H1 (cell line): ENCODE data around the gene SSBP3. TPM values are rescaled to one million over a fixed set of nuclear protein-coding genes. Genes with fewer than 3 reads are reported as not detected.

Source experiments
- CTCF ChIA-PET: fragments of 300-600 bp; sonication (Branson Sonifier 250); formaldehyde crosslinking; loops from one replicate; lab custom pipeline; 2021; ENCODE audit not compliant: partially characterized antibody; lab: Charles Lee
- POLR2A ChIA-PET: fragments of 300-600 bp; sonication (Branson Sonifier 250); formaldehyde crosslinking; loops from one replicate; lab custom pipeline; 2021; ENCODE audit warnings: inconsistent platforms; ENCODE audit not compliant: partially characterized antibody; lab: Charles Lee
- DNase-seq, 2 experiments: peaks; one replicate each; pipeline versions ENCODE4 v3.0.0 to v3.0.0-alpha.2; 2010 to 2022; ENCODE audit warnings: low spot score in 2 of 2, low read depth in 1 of 2, mixed read lengths in 1 of 2
- FAIRE-seq: peaks from 2 replicates; lab custom pipeline; 2011; peaks lifted over from hg19 to GRCh38; lab: Jason Lieb, UNC
- H2AFZ ChIP-seq: 2 replicates; pipeline ENCODE4 v1.8.1; 2012; ENCODE audit warnings: low read length, inconsistent platforms
- H2AK5ac ChIP-seq: 2 replicates; pipeline ENCODE4 v1.6.1; 2013; ENCODE audit warnings: low read depth, low read length
- H2BK120ac ChIP-seq: replicated peaks from 2 replicates; pipeline ENCODE3; 2013; ENCODE audit warnings: low read depth, low read length, inconsistent platforms
- H2BK12ac ChIP-seq: 2 replicates; pipeline ENCODE4 v1.6.1; 2013; ENCODE audit warnings: low read depth, low read length
- H2BK15ac ChIP-seq: 2 replicates; pipeline ENCODE4 v1.6.1; 2013; ENCODE audit warnings: low read length
- H2BK20ac ChIP-seq: 2 replicates; pipeline ENCODE4 v1.6.1; 2013; ENCODE audit warnings: low read length
- H2BK5ac ChIP-seq: 2 replicates; pipeline ENCODE4 v1.6.1; 2013; ENCODE audit warnings: low read depth, low read length
- H3K14ac ChIP-seq: 2 replicates; pipeline ENCODE4 v1.6.1; 2013; ENCODE audit warnings: inconsistent platforms; ENCODE audit not compliant: insufficient read length
- H3K18ac ChIP-seq: 2 replicates; pipeline ENCODE4 v1.6.1; 2013; ENCODE audit warnings: low read length; ENCODE audit errors: extremely low read depth
- H3K23ac ChIP-seq: 2 replicates; pipeline ENCODE4 v1.6.1; 2013; ENCODE audit warnings: inconsistent platforms; ENCODE audit not compliant: insufficient read length
- H3K23me2 ChIP-seq: 2 replicates; pipeline ENCODE4 v1.6.1; 2013; ENCODE audit warnings: low read depth, low read length
- H3K27ac ChIP-seq: 2 replicates; pipeline ENCODE4 v1.6.1; 2011; ENCODE audit warnings: low read depth, low read length, inconsistent platforms
- H3K27me3 ChIP-seq, 4 experiments: replicated peaks in 1 of 4; 1 replicate in 1 of 4; 2 replicates in 3 of 4; pipeline versions ENCODE4 v1.6.1 to v1.8.1; 2011 to 2013; ENCODE audit warnings: low read length in 3 of 4, mild to moderate bottlenecking in 3 of 4, inconsistent platforms in 2 of 4, mixed read lengths in 2 of 4, moderate library complexity in 1 of 4; ENCODE audit not compliant: control insufficient read depth in 3 of 4, insufficient read depth in 3 of 4; ENCODE audit errors: extremely low read depth in 1 of 4
- H3K36me3 ChIP-seq, 4 experiments: 2 replicates each; pipeline versions ENCODE4 v1.6.1 to v1.8.1; 2011 to 2013; ENCODE audit warnings: mild to moderate bottlenecking in 4 of 4, low read length in 3 of 4, moderate library complexity in 2 of 4, control low read depth in 1 of 4, inconsistent platforms in 1 of 4; ENCODE audit not compliant: insufficient read depth in 4 of 4, control insufficient read depth in 2 of 4
- H3K4ac ChIP-seq: replicated peaks from 2 replicates; pipeline ENCODE3; 2013; ENCODE audit warnings: low read length, low read depth, mixed read lengths, inconsistent platforms; ENCODE audit not compliant: insufficient read length
- H3K4me1 ChIP-seq, 4 experiments: replicated peaks in 1 of 4; 1 replicate in 1 of 4; 2 replicates in 3 of 4; pipeline versions ENCODE4 v1.6.1 to v1.8.1; 2011 to 2013; ENCODE audit warnings: low read length in 3 of 4, inconsistent platforms in 2 of 4, mixed read lengths in 1 of 4; ENCODE audit not compliant: insufficient read depth in 4 of 4, control insufficient read depth in 3 of 4
- H3K4me2 ChIP-seq, 2 experiments: 2 replicates each; pipeline versions ENCODE4 v1.6.1 to v1.8.1; 2011 to 2013; ENCODE audit warnings: low read depth in 2 of 2, low read length in 2 of 2, control low read depth in 1 of 2, inconsistent platforms in 1 of 2, mild to moderate bottlenecking in 1 of 2; ENCODE audit not compliant: insufficient read depth in 1 of 2
- H3K4me3 ChIP-seq, 4 experiments: fragments of 200-600, 300-600 bp in 1 of 4; sonication (generic), shearing (Covaris generic), sonication (Bioruptor Twin) in 1 of 4; 2 replicates each; pipeline versions ENCODE4 v1.5.1 to v1.8.1; 2011 to 2016; ENCODE audit warnings: low read length in 4 of 4, low read depth in 3 of 4, control low read depth in 2 of 4, inconsistent platforms in 2 of 4, mild to moderate bottlenecking in 2 of 4, mixed read lengths in 1 of 4, moderate library complexity in 1 of 4; ENCODE audit not compliant: insufficient read depth in 2 of 4; ENCODE audit errors: extremely low read depth in 1 of 4
- H3K56ac ChIP-seq: replicated peaks from 2 replicates; pipeline ENCODE3; 2013; ENCODE audit warnings: low read depth, mild to moderate bottlenecking, mixed read lengths, low read length, inconsistent platforms; ENCODE audit not compliant: insufficient read length
- H3K79me1 ChIP-seq: 2 replicates; pipeline ENCODE4 v1.6.1; 2013; ENCODE audit warnings: low read depth, low read length, control low read depth
- H3K79me2 ChIP-seq, 2 experiments: 2 replicates each; pipeline versions ENCODE4 v1.6.1 to v1.8.1; 2012 to 2013; ENCODE audit warnings: low read length in 2 of 2, mild to moderate bottlenecking in 2 of 2, inconsistent platforms in 1 of 2; ENCODE audit not compliant: insufficient read depth in 2 of 2, control insufficient read depth in 1 of 2
- H3K9ac ChIP-seq, 4 experiments: replicated peaks in 1 of 4; 1 replicate in 1 of 4; 2 replicates in 3 of 4; pipeline versions ENCODE4 v1.6.1 to v1.8.1; 2011 to 2013; ENCODE audit warnings: low read depth in 3 of 4, low read length in 3 of 4, control low read depth in 2 of 4, mild to moderate bottlenecking in 2 of 4, moderate library complexity in 2 of 4, inconsistent platforms in 1 of 4; ENCODE audit errors: extremely low read depth in 1 of 4
- H3K9me3 ChIP-seq, 2 experiments: 2 replicates each; pipeline versions ENCODE4 v1.6.1 to v1.8.1; 2012 to 2013; ENCODE audit warnings: mild to moderate bottlenecking in 2 of 2, moderate library complexity in 2 of 2, control low read depth in 1 of 2, inconsistent platforms in 1 of 2, low read depth in 1 of 2, low read length in 1 of 2, mixed read lengths in 1 of 2; ENCODE audit not compliant: insufficient read depth in 2 of 2
- H4K20me1 ChIP-seq, 2 experiments: replicated peaks in 1 of 2; 2 replicates each; pipeline versions ENCODE3 to v1.8.1; 2011 to 2013; ENCODE audit warnings: inconsistent platforms in 2 of 2, low read length in 2 of 2, mild to moderate bottlenecking in 1 of 2; ENCODE audit not compliant: insufficient read depth in 2 of 2, control insufficient read depth in 1 of 2
- H4K5ac ChIP-seq: 2 replicates; pipeline ENCODE4 v1.6.1; 2013; ENCODE audit warnings: low read length, low read depth, mixed read lengths, inconsistent platforms; ENCODE audit not compliant: insufficient read length
- H4K8ac ChIP-seq: 2 replicates; pipeline ENCODE4 v1.8.0; 2013; ENCODE audit warnings: mild to moderate bottlenecking, moderate library complexity, low read length, inconsistent platforms; ENCODE audit not compliant: insufficient read depth; ENCODE audit errors: extremely low read depth
- H4K91ac ChIP-seq: replicated peaks from 2 replicates; pipeline ENCODE3; 2013; ENCODE audit warnings: low read length, mixed read lengths, inconsistent platforms; ENCODE audit not compliant: insufficient read length
- BCL11A ChIP-seq, 2 experiments: IDR thresholded peaks; one replicate each; pipeline ENCODE4 v1.6.1; 2011; ENCODE audit warnings: low read depth in 2 of 2, low read length in 2 of 2, mild to moderate bottlenecking in 2 of 2
- CHD2 ChIP-seq: IDR thresholded peaks from 2 replicates; pipeline ENCODE4 v1.6.1; 2012; ENCODE audit warnings: low read length, improper control_type of control experiment
- CREB1 ChIP-seq: IDR thresholded peaks from 2 replicates; pipeline ENCODE4 v1.6.1; 2012; ENCODE audit warnings: inconsistent platforms
- EGR1 ChIP-seq: IDR thresholded peaks from 2 replicates; pipeline ENCODE4 v1.6.1; 2011; ENCODE audit warnings: low read depth, low read length, borderline replicate concordance
- GTF2F1 ChIP-seq: IDR thresholded peaks from 2 replicates; pipeline ENCODE4 v1.6.1; 2012; ENCODE audit warnings: low read depth, low read length, improper control_type of control experiment, borderline replicate concordance
- JUN ChIP-seq: IDR thresholded peaks from 2 replicates; pipeline ENCODE4 v1.6.1; 2011; ENCODE audit warnings: low read depth, mild to moderate bottlenecking, improper control_type of control experiment, low read length
- KDM4A ChIP-seq: IDR thresholded peaks from one replicate; pipeline ENCODE4 v1.7.1; 2012; ENCODE audit warnings: low read depth, mild to moderate bottlenecking, moderate library complexity, low read length, inconsistent platforms; ENCODE audit not compliant: severe bottlenecking
- MAFK ChIP-seq: IDR thresholded peaks from 2 replicates; pipeline ENCODE4 v1.6.1; 2012; ENCODE audit warnings: low read depth, mild to moderate bottlenecking, improper control_type of control experiment, low read length
- MAX ChIP-seq: IDR thresholded peaks from 2 replicates; pipeline ENCODE4 v1.6.1; 2012; ENCODE audit warnings: inconsistent platforms
- NANOG ChIP-seq: IDR thresholded peaks from 2 replicates; pipeline ENCODE4 v1.6.1; 2011; ENCODE audit warnings: low read length, low read depth, mild to moderate bottlenecking, inconsistent platforms; ENCODE audit not compliant: insufficient read depth, poor library complexity, severe bottlenecking
- PHF8 ChIP-seq: fragments of 200-600 bp; sonication (generic); conservative IDR thresholded peaks from 2 replicates; pipeline ENCODE4 v1.7.1; 2012; ENCODE audit warnings: low read depth, mild to moderate bottlenecking, inconsistent platforms, low read length, moderate library complexity
- RXRA ChIP-seq: IDR thresholded peaks from 2 replicates; pipeline ENCODE4 v1.6.1; 2011; ENCODE audit warnings: low read depth, mild to moderate bottlenecking, low read length, moderate library complexity; ENCODE audit not compliant: insufficient read depth
- YY1 ChIP-seq: IDR thresholded peaks from 2 replicates; pipeline ENCODE4 v1.6.1; 2011; ENCODE audit warnings: low read depth, mild to moderate bottlenecking, low read length
- ZNF274 ChIP-seq: IDR thresholded peaks from 2 replicates; pipeline ENCODE4 v1.7.0; 2012; ENCODE audit warnings: low read length, borderline replicate concordance; ENCODE audit errors: extremely low read depth
- WGBS, 2 experiments: shearing (Covaris generic) in 1 of 2; methylation state at CpG; one replicate each; pipeline versions ENCODE4 v1.1.6 to v1.1.7; 2013 to 2015; ENCODE audit warnings: low lambda C conversion rate in 2 of 2, mixed read lengths in 2 of 2, inconsistent platforms in 1 of 2, low coverage in 1 of 2, missing lambda C conversion rate in 1 of 2; ENCODE audit not compliant: insufficient replicate concordance in 2 of 2, insufficient coverage in 1 of 2, insufficient read length in 1 of 2; ENCODE audit errors: extremely low coverage in 1 of 2, missing lambda C conversion rate in 1 of 2; 5-methylcytosine and 5-hydroxymethylcytosine counted together
- polyA plus RNA-seq, 7 experiments: library from polyadenylated mRNA; depleted of rRNA in 3 of 7; stranded (reverse) in 5 of 7; unstranded in 2 of 7; fragments of >200 nt in 5 of 7; fragments of 200-250 nt in 2 of 7; gene quantifications; 1 replicate in 5 of 7; 2 replicates in 1 of 7; 4 replicates in 1 of 7; pipeline versions ENCODE4 v1.2.1 to v1.2.3, GENCODE V29; 2011 to 2013; ENCODE audit warnings: missing spikeins in 2 of 7, mixed read lengths in 2 of 7
- total RNA-seq: library from RNA; stranded (reverse); fragmentation: NEBNext Ultra II Directional; extraction: Animal tissue kit (Norgen Biotek cat#: 25700); gene quantifications from 2 replicates; pipeline ENCODE4 v1.2.1, GENCODE V29; 2021

Gene SSBP3
- total and polyA plus RNA-seq, 2 of the 8 experiments (the other 6 are each of a cell fraction or from before 2014, with no cell fraction given), result 99.7 to 133 TPM

- FAIRE-seq (no peak), DNase-seq (no peak)
- H3K27ac ChIP-seq, result no peak overlapping the region
- no peak overlapping the region for H2BK120ac ChIP-seq
- peaks cover 16 to 37% (median 24%) of the 10 kb centered on the region in 4 experiments for H3K4me1 ChIP-seq
- H2BK20ac ChIP-seq, result no peak overlapping the region
- H3K4me3 ChIP-seq, result no peak overlapping the region
- POLR2A ChIA-PET, result interaction anchor here (1.0 kb wide), 1 partner anchor 30 kb away, joined by 3 read pairs; no protein-coding TSS in a partner anchor
- no peaks in the 10 kb centered on the region for H3K9me3 ChIP-seq
- no peak overlapping the region for H3K56ac ChIP-seq
- TF ChIP-seq BCL11A (IDR thresholded peaks at IDR 0.05; ENCODE audit: low read depth in 2 of 2, low read length in 2 of 2) (no peak), PHF8 (no peak), CHD2 (no peak), CREB1 (no peak), JUN (no peak), KDM4A (no peak), YY1 (no peak), NANOG (no peak), MAX (no peak), EGR1 (no peak), ZNF274 (no peak), RXRA (no peak), MAFK (no peak), GTF2F1 (no peak)
- no peaks in the 10 kb centered on the region for H3K36me3 ChIP-seq
- no peaks in the 10 kb centered on the region for H3K23me2 ChIP-seq
- no peak overlapping the region for H3K4ac ChIP-seq
- no peaks in the 10 kb centered on the region for H3K27me3 ChIP-seq
- no peak overlapping the region for H3K9ac ChIP-seq
- peaks cover 20 to 43% of the 10 kb centered on the region in 2 experiments for H4K20me1 ChIP-seq
- H4K5ac ChIP-seq, result no peak overlapping the region
- no peak overlapping the region for H3K18ac ChIP-seq
- H3K14ac ChIP-seq, result no peak overlapping the region
- no peak overlapping the region for H2AFZ ChIP-seq
- H2BK15ac ChIP-seq, result no peak overlapping the region
- H2AK5ac ChIP-seq, result no peak overlapping the region
- H3K23ac ChIP-seq, result no peak overlapping the region
- no peak overlapping the region for H2BK12ac ChIP-seq
- CTCF ChIA-PET, result interaction anchor here (1.0 to 7.6 kb wide), 7 partner anchors 10 to 58 kb away, joined by 3 to 63 read pairs (median 4); no protein-coding TSS in a partner anchor
- 93% methylated on average over 5 of the region's 5 CpGs; no CpG with 5 or more reads in 1 of the 2 experiments for WGBS, 2 experiments
- H3K4me2 ChIP-seq, result no peak overlapping the region
- peaks cover 19 to 100% of the 10 kb centered on the region in 2 experiments for H3K79me2 ChIP-seq
- H4K91ac ChIP-seq, result no peak overlapping the region
- H2BK5ac ChIP-seq, result peak overlapping the region; percentile 8; the same call in 1 of the 2 replicates
- H3K79me1 ChIP-seq, result peaks cover 63% of the 10 kb centered on the region
- H4K8ac ChIP-seq, result no peak overlapping the region; the same call in 1 of the 2 replicates
Measured at GRCh38 chr1:54302549-54302948, 103.6 kb downstream of the SSBP3 start.
